GM18498 (cell line): ENCODE data around the gene CCR9.

Experiments used
- ATAC-seq: cut with Tn5 transposase; IDR thresholded peaks from one replicate; pipeline ENCODE4 v1.9.1; 2021; ENCODE audit warnings: mild to moderate bottlenecking, moderate library complexity; ENCODE audit not compliant: unreplicated experiment

CCR9 gene

DNA sequence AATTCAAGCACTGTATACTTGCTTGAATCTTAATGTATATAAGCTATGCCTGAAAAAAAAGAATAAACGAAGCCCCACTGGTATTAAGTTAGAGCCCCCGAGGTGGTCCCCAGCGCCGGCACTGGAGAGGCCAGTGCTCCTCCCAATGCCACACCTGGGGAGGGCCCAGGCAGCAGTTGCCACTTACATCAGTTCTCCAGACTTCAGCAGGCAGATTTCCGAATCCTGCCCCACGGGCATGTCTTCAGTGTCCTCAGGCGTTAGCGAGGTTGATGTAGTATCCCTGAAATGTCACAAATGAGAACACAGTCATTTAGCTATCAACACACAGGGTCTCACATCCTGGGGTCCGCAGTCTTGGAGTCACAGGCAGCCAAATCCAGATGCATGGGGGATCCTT lies 49.9 kb downstream of the CCR9 start:
- ATAC-seq = no peak

DNA sequence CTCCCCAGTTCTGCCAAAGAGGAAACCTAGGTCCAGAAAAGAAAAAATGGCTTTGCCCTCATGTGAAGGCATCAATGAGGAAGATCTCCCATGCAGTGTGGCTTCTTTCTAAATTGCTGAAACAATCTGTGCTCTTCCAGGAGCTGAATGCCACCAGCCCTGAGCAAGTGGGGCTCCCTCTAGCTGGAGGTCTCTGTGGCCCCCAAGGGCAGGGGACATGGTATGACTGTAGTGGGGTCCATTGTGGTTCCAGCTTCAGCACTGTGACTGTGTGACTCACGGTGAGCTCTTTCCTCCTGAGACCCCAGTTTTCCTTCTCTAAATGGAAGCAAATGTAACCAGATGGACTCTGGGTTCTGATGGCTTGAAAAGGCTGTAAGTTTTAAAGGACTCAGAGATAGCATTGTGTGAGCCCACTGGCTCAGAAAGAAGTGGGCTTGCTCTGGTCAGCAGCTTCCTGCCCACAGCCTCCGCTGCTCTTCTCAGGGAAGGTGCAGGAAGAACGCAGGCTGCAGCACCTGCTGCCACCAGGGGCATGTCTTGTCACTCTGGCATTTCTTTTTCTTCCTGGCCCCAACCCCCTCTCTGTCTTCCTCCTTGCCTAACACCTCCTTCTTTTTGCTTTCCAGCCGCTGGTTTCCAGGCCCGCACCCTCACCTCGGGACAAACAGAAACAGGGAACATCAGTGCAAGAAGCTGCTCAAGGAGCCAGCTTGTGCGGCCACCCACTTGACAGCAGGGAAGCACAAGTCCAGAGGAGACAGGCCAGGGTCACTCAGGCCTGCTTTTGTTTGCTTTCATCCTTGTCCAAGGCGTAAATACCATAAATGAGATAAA lies 51.1 kb downstream of the CCR9 start:
- no peak for ATAC-seq

DNA sequence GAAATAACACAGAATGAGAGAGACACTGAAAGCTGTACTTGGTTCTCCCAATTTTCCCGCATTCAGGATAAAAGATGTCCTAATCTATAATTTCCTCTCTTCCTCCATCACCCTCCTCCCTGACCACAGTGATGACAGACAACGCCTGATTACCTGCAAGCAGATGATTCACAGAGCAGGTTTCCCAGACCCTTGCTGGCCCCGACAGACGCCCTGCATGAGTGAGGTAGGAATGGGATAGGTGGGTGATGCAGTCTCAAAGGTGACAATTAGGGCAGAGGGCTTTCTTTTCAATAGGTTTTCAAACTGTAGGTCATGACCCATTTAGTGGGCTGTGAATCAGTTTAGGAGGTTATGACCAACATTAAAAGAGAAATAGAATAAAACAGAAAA lies 51.7 kb downstream of the CCR9 start:
- no peak for ATAC-seq

DNA sequence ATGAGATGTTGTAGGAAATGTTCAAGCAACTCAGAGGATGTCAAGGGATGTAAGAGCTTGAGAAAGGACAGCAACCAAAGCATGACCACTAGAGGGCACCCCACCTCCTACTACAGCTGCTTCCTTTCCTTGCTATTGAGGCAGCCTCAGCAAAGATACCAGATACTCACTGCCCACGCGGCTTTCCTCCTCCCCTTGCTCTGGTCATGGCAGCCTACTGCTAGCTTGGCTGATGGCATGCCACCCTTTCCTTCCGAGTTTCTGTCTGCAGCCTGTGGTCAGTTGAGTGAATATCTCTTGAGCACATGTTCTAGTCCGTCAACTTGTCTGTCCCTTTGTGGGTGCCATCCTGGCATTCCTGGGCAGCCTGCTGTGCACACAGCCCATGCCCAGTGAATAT lies 52.5 kb downstream of the CCR9 start:
- no peak for ATAC-seq

DNA sequence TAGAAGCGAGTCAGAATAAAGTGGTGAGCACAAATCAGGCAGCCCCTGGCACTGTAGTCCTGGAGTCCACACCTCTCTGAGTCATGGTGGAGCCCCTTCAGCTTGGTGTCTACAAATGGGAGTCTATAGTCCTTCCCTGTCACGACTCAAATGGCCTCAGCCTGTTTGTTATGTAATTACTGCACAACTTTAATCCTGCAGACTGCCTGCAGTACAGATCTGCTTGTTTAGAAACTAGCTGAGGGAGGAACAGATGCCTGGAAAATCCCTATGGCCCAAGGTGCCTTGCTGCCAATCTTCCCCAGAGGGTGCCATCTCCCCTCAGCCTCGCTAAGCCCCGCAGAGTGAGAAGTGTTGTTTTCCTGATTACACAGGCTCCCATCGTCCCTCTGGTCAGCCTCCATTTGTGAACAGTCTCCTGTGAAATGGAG lies 53.0 kb downstream of the CCR9 start:
- ATAC-seq = no peak

DNA sequence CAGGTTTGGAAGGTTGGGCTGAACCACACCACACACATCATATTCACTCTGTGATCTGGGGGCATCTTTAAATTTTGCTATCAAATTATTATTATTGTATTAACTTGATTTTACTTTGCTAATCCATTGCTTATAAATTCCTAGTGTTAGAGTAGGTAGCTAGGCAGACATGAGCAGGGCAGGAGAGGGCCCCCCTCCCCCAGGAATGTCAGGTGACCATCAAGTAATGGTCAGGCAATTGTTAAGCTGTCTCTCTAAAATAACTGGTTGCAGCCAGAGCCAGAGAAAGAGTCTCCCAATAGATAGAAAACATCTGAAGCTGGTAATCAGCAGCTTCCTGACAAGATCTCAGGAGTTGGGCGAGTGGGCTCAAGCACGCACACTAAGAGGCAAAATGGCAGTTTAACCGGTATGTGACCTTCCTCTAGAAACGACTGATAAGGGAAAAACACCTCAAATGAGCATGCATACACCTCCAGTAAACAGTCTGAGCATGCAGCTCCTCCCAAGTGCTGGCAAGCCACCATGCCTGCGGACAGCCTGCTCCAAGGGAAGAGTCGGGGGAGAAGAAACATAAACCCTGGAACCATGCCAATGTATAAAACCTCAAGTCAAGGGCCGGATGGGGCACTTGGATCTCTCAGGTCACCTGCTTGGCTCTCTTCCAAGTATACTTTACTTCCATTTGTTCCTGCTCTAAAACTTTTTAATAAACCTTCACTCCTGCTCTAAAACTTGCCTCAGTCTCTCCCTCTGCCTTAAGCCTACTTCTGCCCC lies 53.8 kb downstream of the CCR9 start:
- ATAC-seq = no peak

DNA sequence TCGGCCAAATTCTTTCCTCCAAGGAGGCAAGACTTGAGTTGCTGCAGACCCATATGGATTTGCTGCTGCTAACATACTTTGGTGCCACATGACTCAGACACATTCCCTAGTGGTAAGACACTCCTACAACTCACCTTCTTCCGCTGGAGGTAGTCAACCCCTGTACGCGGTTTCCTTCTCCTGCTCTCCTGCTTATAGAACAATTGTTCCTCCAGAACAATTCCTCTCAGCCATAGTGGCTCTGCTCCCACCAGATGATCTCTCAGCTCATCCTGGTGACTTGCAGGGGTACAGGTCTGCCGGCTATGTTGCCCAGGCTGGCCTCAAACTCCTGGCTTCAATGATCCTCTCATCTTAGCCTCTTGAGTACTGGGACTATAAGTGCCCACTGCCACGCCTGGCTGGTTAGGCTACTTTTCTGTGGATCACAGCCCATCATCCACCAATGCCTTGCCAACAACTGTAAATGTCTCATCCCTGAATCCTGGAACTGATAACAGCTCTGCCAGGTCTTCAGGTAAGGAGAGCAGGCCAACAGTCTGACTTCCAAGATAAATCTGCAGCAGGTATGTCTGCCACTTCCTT lies 54.5 kb downstream of the CCR9 start:
- ATAC-seq = no peak

DNA sequence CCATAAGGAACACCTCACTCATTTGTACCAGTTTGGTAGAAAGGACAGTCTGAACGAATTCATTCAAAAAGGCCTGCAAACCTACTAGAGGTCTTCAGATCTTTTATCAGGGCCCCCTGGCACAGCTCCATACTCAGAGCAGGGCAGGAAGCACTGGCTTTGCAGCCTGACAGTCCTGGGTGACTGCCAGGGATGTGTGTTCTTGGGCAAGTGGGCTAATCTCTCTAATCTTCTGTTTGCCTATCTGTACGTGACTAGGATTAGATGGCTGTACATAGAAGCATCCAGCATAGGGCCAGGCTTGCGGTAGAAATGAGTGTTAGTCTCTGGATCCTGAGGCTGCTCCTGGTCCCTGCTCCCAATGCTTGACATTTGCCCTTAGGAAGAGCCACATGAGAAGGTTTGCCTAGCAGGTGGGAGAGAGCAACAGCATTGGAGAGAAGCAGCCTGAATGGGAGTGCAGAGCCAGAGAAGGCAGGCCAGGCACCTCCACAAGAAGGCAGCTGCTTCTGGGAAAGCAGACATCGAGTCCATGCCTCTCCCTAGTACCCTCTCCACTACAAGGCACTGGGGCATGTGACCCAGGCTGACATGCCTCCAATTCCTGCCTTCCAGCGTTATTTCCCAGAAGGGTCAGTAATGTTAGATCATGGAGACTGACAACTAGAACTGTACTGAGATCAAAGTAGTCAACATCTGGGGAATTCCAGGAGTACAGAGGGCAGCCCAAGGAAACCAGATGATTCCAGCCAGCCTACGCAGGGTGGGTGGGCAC lies 55.9 kb downstream of the CCR9 start:
- no peak for ATAC-seq

DNA sequence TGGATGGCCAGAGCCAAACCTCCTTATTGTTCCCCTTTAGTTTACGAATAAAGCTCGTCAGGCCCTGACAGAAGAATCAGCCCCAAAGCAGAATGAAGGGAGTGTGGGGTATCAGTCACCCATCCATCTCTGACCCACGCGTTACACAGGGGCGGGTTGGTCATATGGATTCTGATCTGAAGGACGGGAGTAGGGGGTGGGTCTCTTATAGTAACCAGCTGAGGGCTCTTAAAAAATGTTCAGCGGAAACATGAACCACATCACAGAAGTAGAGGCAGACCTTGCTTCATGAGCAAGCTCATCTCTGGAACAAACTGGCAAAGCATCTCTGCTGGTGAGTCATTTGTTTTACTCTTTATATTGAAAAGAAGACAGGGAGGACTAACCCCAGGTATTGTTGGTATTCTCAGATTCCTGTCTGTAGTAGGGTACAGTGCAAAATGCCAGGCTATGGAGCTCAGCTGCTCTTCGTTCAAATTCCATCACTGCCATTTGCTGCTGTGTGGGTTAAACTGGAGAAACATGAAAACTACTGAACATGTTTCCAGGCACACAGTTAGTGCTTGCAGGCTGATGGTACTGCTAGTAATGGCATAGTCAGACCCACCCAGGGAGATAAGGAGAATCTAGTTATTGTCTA lies 57.0 kb downstream of the CCR9 start, which contains the start of gene CXCR6:
TSS of gene CXCR6 (plus strand) at position 258 of the 640 bp plus-strand sequence. CDS start 3,018 bp downstream, outside the sequence.
- no peak for ATAC-seq

DNA sequence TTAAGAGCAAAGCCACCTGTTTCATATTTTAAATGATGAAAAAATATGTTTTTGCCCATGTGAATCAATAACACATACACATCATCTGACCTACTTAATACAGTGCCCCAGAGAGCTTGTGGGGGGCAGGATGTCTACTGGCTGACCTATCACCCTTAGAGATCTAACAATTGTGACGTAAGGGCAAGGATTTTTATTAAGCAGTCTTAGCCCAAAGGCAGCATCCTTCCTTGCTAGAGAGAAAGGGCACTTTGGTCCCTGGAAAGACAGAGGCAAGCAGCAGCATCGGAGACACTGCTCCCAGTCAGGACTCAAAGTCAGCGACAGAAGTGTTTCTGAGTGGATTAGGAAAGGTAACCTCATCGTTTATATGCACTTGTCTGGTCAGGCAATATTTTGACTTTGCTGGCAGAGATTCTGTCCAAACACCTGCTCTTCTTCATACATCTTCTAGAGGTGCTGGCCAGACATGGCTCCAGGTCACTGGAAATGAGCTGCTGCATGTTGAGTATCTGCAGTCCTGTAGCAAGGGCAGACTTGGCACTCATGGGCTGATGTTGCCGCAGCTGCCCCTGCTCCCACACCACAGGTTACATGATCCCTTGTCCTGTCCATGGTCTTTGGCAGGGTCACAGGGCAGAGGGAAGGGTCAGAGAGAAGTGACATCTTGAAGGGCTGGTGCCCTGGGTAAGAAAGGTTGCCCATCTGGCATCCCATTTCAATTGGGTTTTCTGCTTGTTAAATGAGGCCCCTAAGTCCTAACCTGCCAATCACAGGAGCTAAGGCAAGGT lies 58.7 kb downstream of the CCR9 start:
- no peak for ATAC-seq

DNA sequence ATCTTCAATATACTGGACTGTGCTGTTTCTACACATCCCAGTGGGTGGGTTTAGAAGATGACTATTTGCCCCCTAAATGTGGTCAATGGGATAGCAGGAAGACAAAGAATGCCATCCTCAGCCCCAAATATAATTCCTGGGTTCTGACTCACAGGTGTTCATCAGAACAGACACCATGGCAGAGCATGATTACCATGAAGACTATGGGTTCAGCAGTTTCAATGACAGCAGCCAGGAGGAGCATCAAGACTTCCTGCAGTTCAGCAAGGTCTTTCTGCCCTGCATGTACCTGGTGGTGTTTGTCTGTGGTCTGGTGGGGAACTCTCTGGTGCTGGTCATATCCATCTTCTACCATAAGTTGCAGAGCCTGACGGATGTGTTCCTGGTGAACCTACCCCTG lies 60.0 kb downstream of the CCR9 start:
- no peak for ATAC-seq

DNA sequence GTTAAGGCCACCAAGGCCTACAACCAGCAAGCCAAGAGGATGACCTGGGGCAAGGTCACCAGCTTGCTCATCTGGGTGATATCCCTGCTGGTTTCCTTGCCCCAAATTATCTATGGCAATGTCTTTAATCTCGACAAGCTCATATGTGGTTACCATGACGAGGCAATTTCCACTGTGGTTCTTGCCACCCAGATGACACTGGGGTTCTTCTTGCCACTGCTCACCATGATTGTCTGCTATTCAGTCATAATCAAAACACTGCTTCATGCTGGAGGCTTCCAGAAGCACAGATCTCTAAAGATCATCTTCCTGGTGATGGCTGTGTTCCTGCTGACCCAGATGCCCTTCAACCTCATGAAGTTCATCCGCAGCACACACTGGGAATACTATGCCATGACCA lies 60.5 kb downstream of the CCR9 start:
- no peak for ATAC-seq

DNA sequence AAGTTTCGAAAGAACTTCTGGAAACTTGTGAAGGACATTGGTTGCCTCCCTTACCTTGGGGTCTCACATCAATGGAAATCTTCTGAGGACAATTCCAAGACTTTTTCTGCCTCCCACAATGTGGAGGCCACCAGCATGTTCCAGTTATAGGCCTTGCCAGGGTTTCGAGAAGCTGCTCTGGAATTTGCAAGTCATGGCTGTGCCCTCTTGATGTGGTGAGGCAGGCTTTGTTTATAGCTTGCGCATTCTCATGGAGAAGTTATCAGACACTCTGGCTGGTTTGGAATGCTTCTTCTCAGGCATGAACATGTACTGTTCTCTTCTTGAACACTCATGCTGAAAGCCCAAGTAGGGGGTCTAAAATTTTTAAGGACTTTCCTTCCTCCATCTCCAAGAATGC lies 61.0 kb downstream of the CCR9 start:
- ATAC-seq = no peak

DNA sequence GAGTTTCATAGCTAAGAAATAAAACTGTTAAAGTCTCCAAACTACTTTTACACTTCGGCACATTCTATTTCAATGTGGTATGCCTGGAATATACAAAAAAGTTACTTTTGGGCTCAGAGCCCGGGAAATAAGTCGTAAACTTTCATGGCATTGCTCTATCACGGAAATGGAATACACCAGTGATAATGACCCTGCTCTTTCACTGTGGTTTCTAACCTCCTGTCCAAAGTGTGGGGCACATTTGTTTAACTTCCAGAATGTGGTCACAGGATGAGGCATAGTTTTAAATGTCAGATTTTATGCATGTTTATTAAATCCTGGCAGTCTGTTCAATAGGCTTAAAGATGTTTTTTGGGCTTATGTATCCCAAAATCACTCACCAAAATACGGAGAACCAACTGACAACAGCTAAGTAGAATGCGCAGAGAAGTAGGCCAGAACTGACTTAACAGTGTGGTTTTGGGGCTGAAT lies 62.0 kb downstream of the CCR9 start:
- ATAC-seq = no peak

DNA sequence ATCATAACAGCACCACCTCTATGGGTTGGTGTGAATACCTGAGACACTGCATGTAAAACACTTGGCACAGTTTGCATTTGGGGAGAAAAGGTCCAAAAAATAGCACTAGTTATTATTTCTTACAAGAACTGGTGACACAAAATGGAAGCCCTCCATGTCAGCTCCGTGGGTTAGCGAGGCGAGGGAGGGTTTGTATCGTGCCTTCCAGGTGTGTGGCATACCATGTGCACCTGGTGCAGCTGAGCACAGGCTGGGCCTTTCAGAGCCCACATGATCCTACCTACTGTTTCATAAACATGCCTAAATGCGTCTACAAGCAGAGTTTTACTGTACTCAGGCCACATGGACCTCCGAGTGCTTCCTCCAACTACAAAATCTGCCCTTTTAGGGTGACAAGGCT lies 62.5 kb downstream of the CCR9 start:
- ATAC-seq = no peak

DNA sequence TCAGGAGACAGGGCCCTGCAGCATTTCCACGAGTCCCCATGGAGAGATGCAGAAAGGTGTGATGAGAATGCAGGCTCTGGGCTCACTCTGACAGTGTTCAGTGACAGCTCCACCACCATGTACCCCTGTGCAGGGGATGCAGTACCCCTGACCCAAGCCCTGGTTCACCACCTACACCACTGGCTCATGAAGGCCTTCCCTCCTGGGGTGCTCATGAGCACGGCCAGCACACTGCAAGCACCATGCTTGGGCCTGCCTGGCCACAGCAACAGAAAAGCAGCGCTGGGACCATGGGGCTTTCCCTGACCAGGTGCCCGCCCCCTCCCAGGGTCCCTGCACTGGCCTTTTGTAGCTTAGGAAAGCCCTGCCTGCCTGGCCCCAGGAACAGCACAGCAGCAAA lies 63.1 kb downstream of the CCR9 start:
- ATAC-seq = no peak

DNA sequence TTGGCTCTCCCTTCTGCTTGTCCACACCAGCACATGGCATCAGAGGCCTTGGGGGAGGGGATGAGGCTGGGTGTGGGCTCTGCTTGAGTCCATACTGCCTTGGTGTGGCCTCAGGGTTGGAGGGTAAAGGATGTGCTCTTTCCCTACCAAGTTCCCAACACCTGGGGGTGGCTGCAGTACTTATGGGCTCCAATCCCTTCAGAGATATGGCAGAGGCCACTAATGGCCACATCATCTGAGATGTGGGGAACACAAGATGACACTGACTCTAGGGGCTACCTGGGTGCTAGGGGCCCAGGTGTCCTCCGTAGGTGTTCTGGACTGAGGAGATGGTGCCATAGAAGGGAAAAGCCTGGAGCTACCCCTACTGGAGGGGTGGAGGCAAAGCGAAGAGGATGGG lies 63.8 kb downstream of the CCR9 start:
- no peak for ATAC-seq

DNA sequence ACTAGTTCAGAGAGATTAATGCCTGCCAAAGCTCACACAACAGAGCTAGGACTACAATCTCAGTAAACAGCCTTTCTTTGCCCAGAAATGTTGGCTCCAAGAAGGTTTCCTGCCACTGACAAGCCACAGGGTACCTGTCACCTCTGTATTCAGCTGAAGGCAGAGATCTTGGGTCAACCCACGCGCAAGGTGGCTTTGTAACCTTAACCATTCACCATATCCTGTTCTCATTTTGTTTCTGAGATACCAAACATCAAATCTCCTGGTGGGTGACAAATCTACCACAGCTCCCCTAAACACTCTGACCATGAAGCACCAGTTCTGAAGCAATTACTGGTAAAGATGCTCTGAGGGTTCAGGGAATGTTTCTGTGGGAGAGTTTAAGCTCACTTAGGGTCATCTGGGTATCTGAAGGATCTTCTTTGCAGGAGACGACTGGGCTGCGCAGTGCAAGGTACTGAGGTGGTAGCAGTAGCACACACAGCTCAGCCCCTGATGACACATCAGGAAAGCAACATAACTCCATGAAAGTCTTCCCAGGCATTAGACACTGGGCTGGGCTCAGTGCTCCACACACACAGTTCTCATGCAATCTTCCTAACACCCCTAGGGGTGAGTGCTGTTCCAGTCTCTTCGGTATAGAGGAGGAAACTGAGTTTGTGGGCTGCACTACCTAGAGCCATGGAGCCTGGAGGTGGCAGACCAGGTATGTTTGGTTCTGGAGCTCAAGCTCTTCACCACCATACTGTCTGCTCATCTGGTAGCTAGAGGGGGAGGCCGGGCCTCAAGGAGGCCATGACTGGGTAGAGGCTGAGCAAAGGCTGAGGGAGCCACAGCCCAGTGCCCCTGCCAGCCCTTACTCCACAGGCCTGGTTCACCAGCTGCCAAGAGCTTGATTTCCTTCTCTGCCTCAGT lies 64.6 kb downstream of the CCR9 start:
- ATAC-seq = no peak

DNA sequence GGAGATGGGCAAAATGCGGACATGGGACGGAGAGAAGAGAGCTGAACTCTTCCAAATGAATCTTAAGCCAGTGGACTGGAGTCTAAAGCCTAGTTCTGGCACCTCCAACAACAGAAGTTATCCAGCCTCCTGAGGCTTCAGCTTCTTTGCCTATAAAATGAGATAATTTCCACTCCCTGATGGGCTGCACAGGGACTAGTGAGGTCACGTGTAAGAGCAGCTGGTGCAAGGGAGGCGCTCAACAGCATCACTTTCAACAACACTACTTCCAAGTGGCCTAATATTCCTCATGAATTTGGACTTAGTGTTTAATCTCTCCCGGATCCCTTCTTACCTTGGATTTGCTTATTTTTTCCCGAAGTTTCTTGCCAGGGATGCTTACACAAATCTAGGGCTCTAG lies 65.6 kb downstream of the CCR9 start:
- ATAC-seq = no peak
